ENCODE data around the gene SLC41A2. TPM values are rescaled to one million over a fixed set of nuclear protein-coding genes. Genes with fewer than 3 reads are reported as not detected.

SLC41A2 gene
- total and polyA plus RNA-seq, 10 of the 15 experiments (the other 5 are each of a cell fraction or from before 2014, with no cell fraction given) = 3.5 to 19.0 (median 11.3) TPM

- TF ChIP-seq, protein P1, sequence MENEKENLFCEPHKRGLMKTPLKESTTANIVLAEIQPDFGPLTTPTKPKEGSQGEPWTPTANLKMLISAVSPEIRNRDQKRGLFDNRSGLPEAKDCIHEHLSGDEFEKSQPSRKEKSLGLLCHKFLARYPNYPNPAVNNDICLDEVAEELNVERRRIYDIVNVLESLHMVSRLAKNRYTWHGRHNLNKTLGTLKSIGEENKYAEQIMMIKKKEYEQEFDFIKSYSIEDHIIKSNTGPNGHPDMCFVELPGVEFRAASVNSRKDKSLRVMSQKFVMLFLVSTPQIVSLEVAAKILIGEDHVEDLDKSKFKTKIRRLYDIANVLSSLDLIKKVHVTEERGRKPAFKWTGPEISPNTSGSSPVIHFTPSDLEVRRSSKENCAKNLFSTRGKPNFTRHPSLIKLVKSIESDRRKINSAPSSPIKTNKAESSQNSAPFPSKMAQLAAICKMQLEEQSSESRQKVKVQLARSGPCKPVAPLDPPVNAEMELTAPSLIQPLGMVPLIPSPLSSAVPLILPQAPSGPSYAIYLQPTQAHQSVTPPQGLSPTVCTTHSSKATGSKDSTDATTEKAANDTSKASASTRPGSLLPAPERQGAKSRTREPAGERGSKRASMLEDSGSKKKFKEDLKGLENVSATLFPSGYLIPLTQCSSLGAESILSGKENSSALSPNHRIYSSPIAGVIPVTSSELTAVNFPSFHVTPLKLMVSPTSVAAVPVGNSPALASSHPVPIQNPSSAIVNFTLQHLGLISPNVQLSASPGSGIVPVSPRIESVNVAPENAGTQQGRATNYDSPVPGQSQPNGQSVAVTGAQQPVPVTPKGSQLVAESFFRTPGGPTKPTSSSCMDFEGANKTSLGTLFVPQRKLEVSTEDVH (IDR thresholded peaks at IDR 0.05; ENCODE audit: low read depth, partially characterized antibody) = no peak
- TF ChIP-seq, protein P2, sequence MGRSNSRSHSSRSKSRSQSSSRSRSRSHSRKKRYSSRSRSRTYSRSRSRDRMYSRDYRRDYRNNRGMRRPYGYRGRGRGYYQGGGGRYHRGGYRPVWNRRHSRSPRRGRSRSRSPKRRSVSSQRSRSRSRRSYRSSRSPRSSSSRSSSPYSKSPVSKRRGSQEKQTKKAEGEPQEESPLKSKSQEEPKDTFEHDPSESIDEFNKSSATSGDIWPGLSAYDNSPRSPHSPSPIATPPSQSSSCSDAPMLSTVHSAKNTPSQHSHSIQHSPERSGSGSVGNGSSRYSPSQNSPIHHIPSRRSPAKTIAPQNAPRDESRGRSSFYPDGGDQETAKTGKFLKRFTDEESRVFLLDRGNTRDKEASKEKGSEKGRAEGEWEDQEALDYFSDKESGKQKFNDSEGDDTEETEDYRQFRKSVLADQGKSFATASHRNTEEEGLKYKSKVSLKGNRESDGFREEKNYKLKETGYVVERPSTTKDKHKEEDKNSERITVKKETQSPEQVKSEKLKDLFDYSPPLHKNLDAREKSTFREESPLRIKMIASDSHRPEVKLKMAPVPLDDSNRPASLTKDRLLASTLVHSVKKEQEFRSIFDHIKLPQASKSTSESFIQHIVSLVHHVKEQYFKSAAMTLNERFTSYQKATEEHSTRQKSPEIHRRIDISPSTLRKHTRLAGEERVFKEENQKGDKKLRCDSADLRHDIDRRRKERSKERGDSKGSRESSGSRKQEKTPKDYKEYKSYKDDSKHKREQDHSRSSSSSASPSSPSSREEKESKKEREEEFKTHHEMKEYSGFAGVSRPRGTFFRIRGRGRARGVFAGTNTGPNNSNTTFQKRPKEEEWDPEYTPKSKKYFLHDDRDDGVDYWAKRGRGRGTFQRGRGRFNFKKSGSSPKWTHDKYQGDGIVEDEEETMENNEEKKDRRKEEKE (IDR thresholded peaks at IDR 0.05) = no peak
- TF ChIP-seq RAD51 (IDR thresholded peaks at IDR 0.05) (no peak), EED (IDR thresholded peaks at IDR 0.05; ENCODE audit: low read depth) (peak; percentile 91), NFXL1 (IDR thresholded peaks at IDR 0.05; ENCODE audit: borderline replicate concordance) (no peak), PAX8 (IDR thresholded peaks at IDR 0.05) (no peak), NR2C2 (IDR thresholded peaks at IDR 0.05; ENCODE audit: borderline replicate concordance, control insufficient read depth, insufficient read length, low read depth) (no peak), HDAC6 (IDR thresholded peaks at IDR 0.05; ENCODE audit: unreplicated experiment) (no peak), E4F1 (IDR thresholded peaks at IDR 0.05; ENCODE audit: borderline replicate concordance, partially characterized antibody) (no peak), PAX5 (IDR thresholded peaks at IDR 0.05; ENCODE audit: borderline replicate concordance, low read depth, low read length) (peak; percentile 93), ASH2L (IDR thresholded peaks at IDR 0.05; ENCODE audit: borderline replicate concordance, low read depth) (no peak), ZNF622 (IDR thresholded peaks at IDR 0.05) (no peak), ZNF207 (IDR thresholded peaks at IDR 0.05; ENCODE audit: borderline replicate concordance) (no peak), SREBF2 (IDR thresholded peaks at IDR 0.05; ENCODE audit: low read length) (no peak), TCF7 (IDR thresholded peaks at IDR 0.05; ENCODE audit: borderline replicate concordance) (peak; percentile 48; the same call in 1 of the 2 replicates), ATF7 (IDR thresholded peaks at IDR 0.05; ENCODE audit: low read depth) (peak; percentile 53), SMC3 (IDR thresholded peaks at IDR 0.05; ENCODE audit: borderline replicate concordance, low read length) (no peak; the same call in 1 of the 2 replicates)
- TF ChIP-seq, protein P3, sequence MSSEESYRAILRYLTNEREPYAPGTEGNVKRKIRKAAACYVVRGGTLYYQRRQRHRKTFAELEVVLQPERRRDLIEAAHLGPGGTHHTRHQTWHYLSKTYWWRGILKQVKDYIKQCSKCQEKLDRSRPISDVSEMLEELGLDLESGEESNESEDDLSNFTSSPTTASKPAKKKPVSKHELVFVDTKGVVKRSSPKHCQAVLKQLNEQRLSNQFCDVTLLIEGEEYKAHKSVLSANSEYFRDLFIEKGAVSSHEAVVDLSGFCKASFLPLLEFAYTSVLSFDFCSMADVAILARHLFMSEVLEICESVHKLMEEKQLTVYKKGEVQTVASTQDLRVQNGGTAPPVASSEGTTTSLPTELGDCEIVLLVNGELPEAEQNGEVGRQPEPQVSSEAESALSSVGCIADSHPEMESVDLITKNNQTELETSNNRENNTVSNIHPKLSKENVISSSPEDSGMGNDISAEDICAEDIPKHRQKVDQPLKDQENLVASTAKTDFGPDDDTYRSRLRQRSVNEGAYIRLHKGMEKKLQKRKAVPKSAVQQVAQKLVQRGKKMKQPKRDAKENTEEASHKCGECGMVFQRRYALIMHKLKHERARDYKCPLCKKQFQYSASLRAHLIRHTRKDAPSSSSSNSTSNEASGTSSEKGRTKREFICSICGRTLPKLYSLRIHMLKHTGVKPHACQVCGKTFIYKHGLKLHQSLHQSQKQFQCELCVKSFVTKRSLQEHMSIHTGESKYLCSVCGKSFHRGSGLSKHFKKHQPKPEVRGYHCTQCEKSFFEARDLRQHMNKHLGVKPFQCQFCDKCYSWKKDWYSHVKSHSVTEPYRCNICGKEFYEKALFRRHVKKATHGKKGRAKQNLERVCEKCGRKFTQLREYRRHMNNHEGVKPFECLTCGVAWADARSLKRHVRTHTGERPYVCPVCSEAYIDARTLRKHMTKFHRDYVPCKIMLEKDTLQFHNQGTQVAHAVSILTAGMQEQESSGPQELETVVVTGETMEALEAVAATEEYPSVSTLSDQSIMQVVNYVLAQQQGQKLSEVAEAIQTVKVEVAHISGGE (CRISPR knock-in tag; IDR thresholded peaks at IDR 0.05) = no peak
These were observed 27.4 kb downstream of the SLC41A2 start (continued) for GRCh38 chr12:104930388-104931326.

Measured in GM12878 (cell line).